ENCODE data around the gene BLACAT1.
"Not testable (repeated sequence)": the region's sequence is repeated elsewhere in the genome, so short reads cannot be mapped to it uniquely, and the experiment has no call there.

The BLACAT1 gene

GRCh38 chr1:205434738-205435137, 21.1 kb downstream of the BLACAT1 start:
- TF ChIP-seq TSHZ2 (CRISPR knock-in tag; IDR thresholded peaks at IDR 0.05) = no peak
- 0 out of 2 replicates have a peak, but pooled peaks have one; percentile 14 for TF ChIP-seq TCF4 (CRISPR knock-in tag; IDR thresholded peaks at IDR 0.05; ENCODE audit: borderline replicate concordance)
- ATAC-seq = no peak

- ATAC-seq = not testable (repeated sequence)
Measured at GRCh38 chr1:205432692-205433091, 23.2 kb downstream of the BLACAT1 start.

GRCh38 chr1:205432116-205432515, 23.7 kb downstream of the BLACAT1 start:
- no peak for ATAC-seq
- no peak for TF ChIP-seq TCF4 (CRISPR knock-in tag; IDR thresholded peaks at IDR 0.05; ENCODE audit: borderline replicate concordance)
- no peak for TF ChIP-seq PATZ1 (CRISPR knock-in tag; IDR thresholded peaks at IDR 0.05; ENCODE audit: borderline replicate concordance)
- no peak for TF ChIP-seq ESRRG (CRISPR knock-in tag; IDR thresholded peaks at IDR 0.05)
- TF ChIP-seq ZNF8 (CRISPR knock-in tag; IDR thresholded peaks at IDR 0.05) = no peak
- TF ChIP-seq SNAI2 (CRISPR knock-in tag; IDR thresholded peaks at IDR 0.05) = no peak
- no peak for TF ChIP-seq CREB5 (CRISPR knock-in tag; IDR thresholded peaks at IDR 0.05; ENCODE audit: low read depth)

GRCh38 chr1:205430696-205431305, 25.0 kb downstream of the BLACAT1 start:
- ATAC-seq = no peak
- TF ChIP-seq PPARA (CRISPR knock-in tag; IDR thresholded peaks at IDR 0.05; ENCODE audit: borderline replicate concordance) = no peak
- no peak for TF ChIP-seq GLIS3 (CRISPR knock-in tag; IDR thresholded peaks at IDR 0.05)
- TF ChIP-seq CSRNP3 (CRISPR knock-in tag; IDR thresholded peaks at IDR 0.05) = no peak
- no peak for TF ChIP-seq ZNF8 (CRISPR knock-in tag; IDR thresholded peaks at IDR 0.05)
- no peak for TF ChIP-seq ESRRG (CRISPR knock-in tag; IDR thresholded peaks at IDR 0.05)
- no peak for TF ChIP-seq ZFP30 (CRISPR knock-in tag; IDR thresholded peaks at IDR 0.05)
- no peak for TF ChIP-seq TSHZ2 (CRISPR knock-in tag; IDR thresholded peaks at IDR 0.05)
- TF ChIP-seq ISL1 (CRISPR knock-in tag; IDR thresholded peaks at IDR 0.05) = no peak
- no peak for TF ChIP-seq ZNF565 (CRISPR knock-in tag; conservative IDR thresholded peaks at IDR 0.05; ENCODE audit: low read depth)
- no peak for TF ChIP-seq ARNTL (CRISPR knock-in tag; IDR thresholded peaks at IDR 0.05; ENCODE audit: borderline replicate concordance, low read depth)
- TF ChIP-seq ZNF70 (CRISPR knock-in tag; IDR thresholded peaks at IDR 0.05) = no peak
- TF ChIP-seq PATZ1 (CRISPR knock-in tag; IDR thresholded peaks at IDR 0.05; ENCODE audit: borderline replicate concordance) = no peak
- no peak for TF ChIP-seq TOX (CRISPR knock-in tag; IDR thresholded peaks at IDR 0.05; ENCODE audit: borderline replicate concordance)
- no peak for TF ChIP-seq OSR1 (CRISPR knock-in tag; IDR thresholded peaks at IDR 0.05)
- TF ChIP-seq RARB (CRISPR knock-in tag; IDR thresholded peaks at IDR 0.05) = no peak
- TF ChIP-seq ZFP3 (CRISPR knock-in tag; IDR thresholded peaks at IDR 0.05) = no peak
- no peak for TF ChIP-seq CREB5 (CRISPR knock-in tag; IDR thresholded peaks at IDR 0.05; ENCODE audit: low read depth)
- no peak for TF ChIP-seq POU6F1 (CRISPR knock-in tag; IDR thresholded peaks at IDR 0.05; ENCODE audit: borderline replicate concordance, low read depth)
